ENCODE results near the gene AASS.

AASS gene

GRCh38 chr7:122133477-122133876, 10.6 kb downstream of the AASS start:
- FAIRE-seq (no peak), DNase-seq (ENCODE audit: insufficient read length, low spot score) (no peak)
- no peak for TF ChIP-seq POU2F2 (IDR thresholded peaks at IDR 0.05; ENCODE audit: low read depth, low read length)
- TF ChIP-seq SPI1 (IDR thresholded peaks at IDR 0.05; ENCODE audit: low read depth, low read length) = no peak
- TF ChIP-seq POLR2AphosphoS5 (IDR thresholded peaks at IDR 0.05; ENCODE audit: low read depth, low read length) = no peak
- TF ChIP-seq TAF1 (IDR thresholded peaks at IDR 0.05; ENCODE audit: low read depth, low read length) = no peak
- no peak for TF ChIP-seq POLR2A (IDR thresholded peaks at IDR 0.05; ENCODE audit: low read depth, low read length)
- TF ChIP-seq PAX5 (IDR thresholded peaks at IDR 0.05; ENCODE audit: insufficient read depth, low read length, severe bottlenecking) = no peak

GRCh38 chr7:122132341-122132740, 11.7 kb downstream of the AASS start:
- no peak for FAIRE-seq
- TF ChIP-seq PAX5 (IDR thresholded peaks at IDR 0.05; ENCODE audit: insufficient read depth, low read length, severe bottlenecking) = no peak
- no peak for TF ChIP-seq SPI1 (IDR thresholded peaks at IDR 0.05; ENCODE audit: low read depth, low read length)
- TF ChIP-seq POLR2A (IDR thresholded peaks at IDR 0.05; ENCODE audit: low read depth, low read length) = no peak
- TF ChIP-seq TAF1 (IDR thresholded peaks at IDR 0.05; ENCODE audit: low read depth, low read length) = no peak
- no peak for TF ChIP-seq POU2F2 (IDR thresholded peaks at IDR 0.05; ENCODE audit: low read depth, low read length)
- TF ChIP-seq POLR2AphosphoS5 (IDR thresholded peaks at IDR 0.05; ENCODE audit: low read depth, low read length) = no peak
- DNase-seq (ENCODE audit: insufficient read length, low spot score) = no peak

GRCh38 chr7:122123746-122124145, 20.3 kb downstream of the AASS start:
- TF ChIP-seq POLR2AphosphoS5 (IDR thresholded peaks at IDR 0.05; ENCODE audit: low read depth, low read length) (no peak), TAF1 (IDR thresholded peaks at IDR 0.05; ENCODE audit: low read depth, low read length) (no peak), PAX5 (IDR thresholded peaks at IDR 0.05; ENCODE audit: insufficient read depth, low read length, severe bottlenecking) (no peak), POLR2A (IDR thresholded peaks at IDR 0.05; ENCODE audit: low read depth, low read length) (no peak), POU2F2 (IDR thresholded peaks at IDR 0.05; ENCODE audit: low read depth, low read length) (no peak), SPI1 (IDR thresholded peaks at IDR 0.05; ENCODE audit: low read depth, low read length) (no peak)
- FAIRE-seq = no peak
- DNase-seq (ENCODE audit: insufficient read length, low spot score) = no peak

GRCh38 chr7:122118757-122119156, 25.3 kb downstream of the AASS start:
- DNase-seq (ENCODE audit: insufficient read length, low spot score) (no peak), FAIRE-seq (no peak)
- no peak for TF ChIP-seq POU2F2 (IDR thresholded peaks at IDR 0.05; ENCODE audit: low read depth, low read length)

- no peak for DNase-seq (ENCODE audit: insufficient read length, low spot score)
- no peak for FAIRE-seq
- no peak for TF ChIP-seq SPI1 (IDR thresholded peaks at IDR 0.05; ENCODE audit: low read depth, low read length)
- no peak for TF ChIP-seq TAF1 (IDR thresholded peaks at IDR 0.05; ENCODE audit: low read depth, low read length)
- TF ChIP-seq POU2F2 (IDR thresholded peaks at IDR 0.05; ENCODE audit: low read depth, low read length) = no peak
- TF ChIP-seq POLR2AphosphoS5 (IDR thresholded peaks at IDR 0.05; ENCODE audit: low read depth, low read length) = no peak
- TF ChIP-seq PAX5 (IDR thresholded peaks at IDR 0.05; ENCODE audit: insufficient read depth, low read length, severe bottlenecking) = no peak
- no peak for TF ChIP-seq POLR2A (IDR thresholded peaks at IDR 0.05; ENCODE audit: low read depth, low read length)
These were observed 41.0 kb downstream of the AASS start for GRCh38 chr7:122103064-122103463.

- FAIRE-seq (no peak), DNase-seq (ENCODE audit: insufficient read length, low spot score) (no peak)
- TF ChIP-seq POU2F2 (IDR thresholded peaks at IDR 0.05; ENCODE audit: low read depth, low read length) = no peak
- no peak for TF ChIP-seq POLR2A (IDR thresholded peaks at IDR 0.05; ENCODE audit: low read depth, low read length)
- TF ChIP-seq POLR2AphosphoS5 (IDR thresholded peaks at IDR 0.05; ENCODE audit: low read depth, low read length) = no peak
- TF ChIP-seq PAX5 (IDR thresholded peaks at IDR 0.05; ENCODE audit: insufficient read depth, low read length, severe bottlenecking) = no peak
- TF ChIP-seq SPI1 (IDR thresholded peaks at IDR 0.05; ENCODE audit: low read depth, low read length) = no peak
- TF ChIP-seq TAF1 (IDR thresholded peaks at IDR 0.05; ENCODE audit: low read depth, low read length) = no peak
These were observed 44.0 kb downstream of the AASS start for GRCh38 chr7:122100021-122100420.

- FAIRE-seq = no peak
- DNase-seq (ENCODE audit: insufficient read length, low spot score) = no peak
- TF ChIP-seq POLR2AphosphoS5 (IDR thresholded peaks at IDR 0.05; ENCODE audit: low read depth, low read length) (no peak), PAX5 (IDR thresholded peaks at IDR 0.05; ENCODE audit: insufficient read depth, low read length, severe bottlenecking) (no peak), POLR2A (IDR thresholded peaks at IDR 0.05; ENCODE audit: low read depth, low read length) (no peak), TAF1 (IDR thresholded peaks at IDR 0.05; ENCODE audit: low read depth, low read length) (no peak), SPI1 (IDR thresholded peaks at IDR 0.05; ENCODE audit: low read depth, low read length) (no peak), POU2F2 (IDR thresholded peaks at IDR 0.05; ENCODE audit: low read depth, low read length) (no peak)
These were observed 48.4 kb downstream of the AASS start for GRCh38 chr7:122095642-122096041.

- no peak for DNase-seq (ENCODE audit: insufficient read length, low spot score)
- no peak for FAIRE-seq
- TF ChIP-seq POLR2AphosphoS5 (IDR thresholded peaks at IDR 0.05; ENCODE audit: low read depth, low read length) = no peak
- no peak for TF ChIP-seq SPI1 (IDR thresholded peaks at IDR 0.05; ENCODE audit: low read depth, low read length)
- TF ChIP-seq TAF1 (IDR thresholded peaks at IDR 0.05; ENCODE audit: low read depth, low read length) = no peak
- TF ChIP-seq PAX5 (IDR thresholded peaks at IDR 0.05; ENCODE audit: insufficient read depth, low read length, severe bottlenecking) = no peak
- no peak for TF ChIP-seq POLR2A (IDR thresholded peaks at IDR 0.05; ENCODE audit: low read depth, low read length)
- TF ChIP-seq POU2F2 (IDR thresholded peaks at IDR 0.05; ENCODE audit: low read depth, low read length) = no peak
These were observed 49.5 kb downstream of the AASS start for GRCh38 chr7:122094549-122094948.

GRCh38 chr7:122092964-122093797, 50.9 kb downstream of the AASS start:
- FAIRE-seq (peak; percentile 52), DNase-seq (ENCODE audit: insufficient read length, low spot score) (no peak)
- no peak for TF ChIP-seq POLR2AphosphoS5 (IDR thresholded peaks at IDR 0.05; ENCODE audit: low read depth, low read length)
- no peak for TF ChIP-seq POLR2A (IDR thresholded peaks at IDR 0.05; ENCODE audit: low read depth, low read length)
- TF ChIP-seq SPI1 (IDR thresholded peaks at IDR 0.05; ENCODE audit: low read depth, low read length) = no peak

GRCh38 chr7:122082670-122083069, 61.4 kb downstream of the AASS start:
- DNase-seq (ENCODE audit: insufficient read length, low spot score) (no peak), FAIRE-seq (no peak)
- TF ChIP-seq PAX5 (IDR thresholded peaks at IDR 0.05; ENCODE audit: insufficient read depth, low read length, severe bottlenecking) = no peak
- TF ChIP-seq POLR2A (IDR thresholded peaks at IDR 0.05; ENCODE audit: low read depth, low read length) = no peak
- no peak for TF ChIP-seq TAF1 (IDR thresholded peaks at IDR 0.05; ENCODE audit: low read depth, low read length)
- no peak for TF ChIP-seq SPI1 (IDR thresholded peaks at IDR 0.05; ENCODE audit: low read depth, low read length)
- TF ChIP-seq POLR2AphosphoS5 (IDR thresholded peaks at IDR 0.05; ENCODE audit: low read depth, low read length) = no peak
- no peak for TF ChIP-seq POU2F2 (IDR thresholded peaks at IDR 0.05; ENCODE audit: low read depth, low read length)

All from GM12891 (cell line).